Measurements from ENCODE around the gene GRK6. TPM values are rescaled to one million over a fixed set of nuclear protein-coding genes. Genes with fewer than 3 reads are reported as not detected.

Gene GRK6
- total RNA-seq, 1 experiment from 2014 or later: 75.2 TPM

- Histone ChIP-seq H3K4ac (ENCODE audit: low read depth, low read length) (no peak overlapping the region), H2BK15ac (ENCODE audit: low read depth, low read length) (no peak overlapping the region), H2BK5ac (ENCODE audit: insufficient read length, low read length) (no peak overlapping the region), H2BK120ac (ENCODE audit: low read depth, low read length, poor library complexity, severe bottlenecking) (no peak overlapping the region), H2BK12ac (ENCODE audit: insufficient read length, low read depth, low read length) (no peak overlapping the region), H2BK20ac (ENCODE audit: low read depth, low read length, poor library complexity, severe bottlenecking) (no peak overlapping the region), H3K79me2 (ENCODE audit: insufficient read depth, low read length) (no peaks in the 10 kb centered on the region), H3K56ac (ENCODE audit: insufficient read length, low read depth, low read length) (no peak overlapping the region), H3K9ac (ENCODE audit: extremely low read depth, insufficient read length, low read length) (no peak overlapping the region), H3K4me2 (ENCODE audit: insufficient read depth, insufficient read length, low read length) (no peak overlapping the region), H3K79me1 (ENCODE audit: insufficient read depth, low read depth, low read length, poor library complexity, severe bottlenecking) (no peaks in the 10 kb centered on the region), H3K23me2 (ENCODE audit: insufficient read length, low read depth, low read length, poor library complexity, severe bottlenecking) (peaks cover 7% of the 10 kb centered on the region), H3K4me1 (ENCODE audit: insufficient read depth, low read length) (no peaks in the 10 kb centered on the region; the same call in 1 of the 2 replicates), H3K27ac (ENCODE audit: insufficient read length, low read depth, low read length) (no peak overlapping the region), H4K8ac (replicated peaks; ENCODE audit: insufficient read length, low read depth, low read length) (no peak overlapping the region), H3T11ph (ENCODE audit: low read length) (no peak overlapping the region), H3K9me3 (ENCODE audit: control insufficient read depth, low read depth, low read length) (no peaks in the 10 kb centered on the region), H3K23ac (ENCODE audit: insufficient read length, low read depth, low read length) (no peak overlapping the region), H3K27me3 (ENCODE audit: insufficient read depth, low read length) (no peaks in the 10 kb centered on the region; the same call in 1 of the 2 replicates), H4K5ac (ENCODE audit: insufficient read length, low read depth, low read length) (no peak overlapping the region), H2AFZ (ENCODE audit: low read length) (no peak overlapping the region), H4K91ac (ENCODE audit: insufficient read length, low read depth, low read length) (no peak overlapping the region), H2AK5ac (ENCODE audit: insufficient read length, low read length) (no peak overlapping the region), H3K18ac (ENCODE audit: insufficient read length, low read depth, low read length) (no peak overlapping the region), H4K20me1 (ENCODE audit: control insufficient read depth, insufficient read depth, insufficient read length) (no peaks in the 10 kb centered on the region), H3K14ac (ENCODE audit: insufficient read depth, low read length) (no peak overlapping the region)
- Mint-ChIP-seq H3K27me3 (ENCODE audit: low read depth) (peaks cover 25% of the 10 kb centered on the region), H3K27ac (peak overlapping the region in 1 of 3 experiments; percentile 36; a peak in 1 of 7 replicates), H3K9me3 (no peaks in the 10 kb centered on the region), H3K4me3 (peak overlapping the region; percentile 59 to 79), H3K36me3 (ENCODE audit: insufficient read depth in 1 of 3, low read depth in 3 of 3) (peaks cover 3 to 14% (median 8%) of the 10 kb centered on the region in 3 experiments), H3K4me1 (peaks cover 43 to 46% of the 10 kb centered on the region in 2 experiments)
- WGBS (ENCODE audit: extremely low coverage, insufficient read length, low lambda C conversion rate): no CpG with 5 or more reads among the region's 10 CpGs
- TF ChIP-seq CTCF (conservative IDR thresholded peaks at IDR 0.05): no peak
- no peak for DNase-seq
These were observed 18.8 kb downstream of the GRK6 start for GRCh38 chr5:177445052-177445916.
